OCI-LY1 (cell line): Measurements from ENCODE around the gene SPEM3.

Experiments used
- H2AFZ ChIP-seq: fragments of 200-600 bp; sonication (generic), shearing (Covaris generic); 2 replicates; pipeline ENCODE4 v1.6.0; 2014; ENCODE audit warnings: antibody characterized with exemption, mild to moderate bottlenecking, low read length
- H3F3A ChIP-seq: fragments of 200-600 bp; sonication (generic), shearing (Covaris generic); 2 replicates; pipeline ENCODE4 v1.6.0; 2014; ENCODE audit warnings: mild to moderate bottlenecking, antibody characterized with exemption, low read length, moderate library complexity; ENCODE audit not compliant: insufficient read depth
- H3K27ac ChIP-seq: fragments of 200-600 bp; sonication (generic); 2 replicates; pipeline ENCODE4 v1.5.1; 2014; ENCODE audit warnings: low read length, mixed run types, mild to moderate bottlenecking, low read depth; ENCODE audit not compliant: poor library complexity, severe bottlenecking
- H3K27me3 ChIP-seq: fragments of 200-600 bp; sonication (generic); 2 replicates; pipeline ENCODE4 v1.6.0; 2014; ENCODE audit warnings: antibody characterized with exemption, mild to moderate bottlenecking, low read length, moderate library complexity; ENCODE audit not compliant: insufficient read depth
- H3K36me3 ChIP-seq: fragments of 200-600 bp; sonication (generic); 2 replicates; pipeline ENCODE4 v1.6.1; 2014; ENCODE audit warnings: mild to moderate bottlenecking, antibody characterized with exemption, low read length, moderate library complexity, mixed read lengths; ENCODE audit not compliant: insufficient read depth
- H3K4me1 ChIP-seq: fragments of 200-600 bp; sonication (generic); 2 replicates; pipeline ENCODE4 v1.5.1; 2014; ENCODE audit warnings: mild to moderate bottlenecking, low read length, moderate library complexity; ENCODE audit not compliant: insufficient read depth, severe bottlenecking
- H3K4me2 ChIP-seq: fragments of 200-600 bp; sonication (generic), shearing (Covaris generic); 2 replicates; pipeline ENCODE4 v1.6.1; 2014; ENCODE audit warnings: low read length
- H3K4me3 ChIP-seq: fragments of 200-600 bp; sonication (generic); 2 replicates; pipeline ENCODE4 v1.5.1; 2014; ENCODE audit warnings: low read length, low read depth, mild to moderate bottlenecking, mixed read lengths; ENCODE audit not compliant: poor library complexity, severe bottlenecking
- H3K79me2 ChIP-seq: fragments of 200-600 bp; shearing (Covaris generic); 2 replicates; pipeline ENCODE4 v1.6.1; 2016; ENCODE audit warnings: mixed run types, low read length, mixed read lengths; ENCODE audit not compliant: insufficient read depth
- H3K9ac ChIP-seq: fragments of 200-600 bp; sonication (generic), shearing (Covaris generic); 2 replicates; pipeline ENCODE4 v1.6.1; 2014; ENCODE audit warnings: mild to moderate bottlenecking, low read length, mixed read lengths
- H3K9me2 ChIP-seq: fragments of 200-600 bp; sonication (generic), shearing (Covaris generic); 2 replicates; pipeline ENCODE4 v1.6.1; 2014; ENCODE audit warnings: low read depth, mild to moderate bottlenecking, low read length, mixed read lengths
- H3K9me3 ChIP-seq: fragments of 200-600 bp; shearing (Covaris generic); 2 replicates; pipeline ENCODE4 v1.6.1; 2014; ENCODE audit warnings: low read length, mixed read lengths
- H4K20me1 ChIP-seq: fragments of 200-600 bp; sonication (generic), shearing (Covaris generic); 2 replicates; pipeline ENCODE4 v1.6.0; 2016; ENCODE audit warnings: mild to moderate bottlenecking, low read length; ENCODE audit not compliant: insufficient read depth
- EZH2 ChIP-seq: fragments of 200-600 bp; sonication (generic), shearing (Covaris generic); IDR thresholded peaks from 2 replicates; pipeline ENCODE4 v1.8.0; 2017; ENCODE audit warnings: borderline replicate concordance, mixed run types, mild to moderate bottlenecking, antibody characterized with exemption, low read length, moderate library complexity, mixed read lengths
- TF ChIP-seq, protein P1 (sequence below): fragments of 200-600 bp; sonication (generic), shearing (Covaris generic); IDR thresholded peaks from 2 replicates; pipeline ENCODE4 v1.5.1; 2017; ENCODE audit warnings: mild to moderate bottlenecking, antibody characterized with exemption, low read length, moderate library complexity, mixed read lengths

The SPEM3 gene

DNA sequence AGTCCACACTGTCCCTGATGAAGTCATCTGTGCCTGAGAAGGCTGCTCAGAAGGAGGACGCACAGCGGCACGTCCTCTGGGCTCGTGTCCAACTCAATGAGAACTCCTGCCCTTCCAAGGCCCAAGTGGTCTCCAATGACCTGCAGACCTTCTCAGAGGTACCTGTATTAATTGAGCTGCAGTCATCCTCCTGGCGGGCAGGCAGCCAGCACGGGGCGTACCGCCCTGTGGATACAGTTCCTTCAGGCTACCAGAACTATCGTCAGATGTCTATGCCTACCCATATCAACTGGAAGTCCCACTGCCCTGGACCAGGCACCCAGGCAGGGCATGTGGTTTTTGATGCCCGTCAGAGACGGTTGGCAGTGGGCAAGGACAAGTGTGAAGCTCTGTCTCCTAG, 3.6 kb downstream of the SPEM3 start:
- H3K9me2 ChIP-seq, result no peaks in the 10 kb centered on the region
- H3K4me1 ChIP-seq, result peaks cover 11% of the 10 kb centered on the region
- no peak overlapping the region for H3K9ac ChIP-seq
- H3K36me3 ChIP-seq, result no peaks in the 10 kb centered on the region
- no peak overlapping the region for H3K4me3 ChIP-seq
- H2AFZ ChIP-seq, result no peak overlapping the region
- TF ChIP-seq, protein P1, sequence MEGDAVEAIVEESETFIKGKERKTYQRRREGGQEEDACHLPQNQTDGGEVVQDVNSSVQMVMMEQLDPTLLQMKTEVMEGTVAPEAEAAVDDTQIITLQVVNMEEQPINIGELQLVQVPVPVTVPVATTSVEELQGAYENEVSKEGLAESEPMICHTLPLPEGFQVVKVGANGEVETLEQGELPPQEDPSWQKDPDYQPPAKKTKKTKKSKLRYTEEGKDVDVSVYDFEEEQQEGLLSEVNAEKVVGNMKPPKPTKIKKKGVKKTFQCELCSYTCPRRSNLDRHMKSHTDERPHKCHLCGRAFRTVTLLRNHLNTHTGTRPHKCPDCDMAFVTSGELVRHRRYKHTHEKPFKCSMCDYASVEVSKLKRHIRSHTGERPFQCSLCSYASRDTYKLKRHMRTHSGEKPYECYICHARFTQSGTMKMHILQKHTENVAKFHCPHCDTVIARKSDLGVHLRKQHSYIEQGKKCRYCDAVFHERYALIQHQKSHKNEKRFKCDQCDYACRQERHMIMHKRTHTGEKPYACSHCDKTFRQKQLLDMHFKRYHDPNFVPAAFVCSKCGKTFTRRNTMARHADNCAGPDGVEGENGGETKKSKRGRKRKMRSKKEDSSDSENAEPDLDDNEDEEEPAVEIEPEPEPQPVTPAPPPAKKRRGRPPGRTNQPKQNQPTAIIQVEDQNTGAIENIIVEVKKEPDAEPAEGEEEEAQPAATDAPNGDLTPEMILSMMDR, result no peak
- no peak for TF ChIP-seq EZH2
- no peaks in the 10 kb centered on the region for H3F3A ChIP-seq
- H3K79me2 ChIP-seq, result no peaks in the 10 kb centered on the region
- H3K27ac ChIP-seq, result no peak overlapping the region
- no peaks in the 10 kb centered on the region for H3K9me3 ChIP-seq
- H4K20me1 ChIP-seq, result no peaks in the 10 kb centered on the region
- no peak overlapping the region for H3K4me2 ChIP-seq
- no peaks in the 10 kb centered on the region for H3K27me3 ChIP-seq

DNA sequence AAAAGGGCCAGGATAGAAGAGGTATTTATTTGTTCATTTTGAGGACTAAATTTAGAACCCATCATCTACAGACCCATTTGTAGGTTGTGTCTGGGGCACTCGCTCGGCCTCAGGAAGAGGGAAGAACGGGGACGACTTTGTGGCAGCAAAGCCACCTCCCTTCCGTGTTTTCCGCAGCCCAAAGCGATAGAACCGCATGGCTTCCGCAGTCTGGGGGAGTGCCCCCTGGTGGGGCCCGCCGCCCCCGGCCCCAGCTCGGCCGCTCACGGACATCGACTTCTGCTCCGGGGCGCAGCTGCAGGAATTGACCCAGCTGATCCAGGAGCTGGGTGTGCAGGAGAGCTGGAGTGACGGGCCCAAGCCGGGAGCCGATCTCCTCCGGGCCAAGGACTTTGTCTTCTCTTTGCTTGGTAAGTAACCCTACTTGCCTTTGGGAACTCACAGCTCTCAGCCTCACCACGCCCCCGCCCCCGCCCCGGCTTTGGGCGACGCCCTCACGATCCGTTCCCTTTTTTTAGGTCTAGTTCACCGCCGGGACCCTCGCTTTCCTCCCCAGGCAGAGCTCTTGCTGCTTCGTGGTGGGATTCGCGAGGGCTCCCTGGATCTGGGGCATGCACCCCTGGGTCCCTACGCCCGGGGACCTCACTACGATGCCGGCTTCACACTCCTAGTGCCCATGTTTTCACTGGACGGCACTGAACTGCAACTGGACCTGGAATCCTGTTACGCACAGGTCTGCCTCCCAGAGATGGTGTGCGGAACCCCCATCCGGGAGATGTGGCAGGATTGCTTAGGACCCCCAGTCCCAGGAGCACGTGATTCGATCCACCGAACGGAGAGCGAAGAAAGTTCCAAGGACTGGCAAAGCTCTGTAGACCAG, 7.3 kb downstream of the SPEM3 start:
- Histone ChIP-seq H3K9me3 (no peaks in the 10 kb centered on the region), H3K9me2 (no peaks in the 10 kb centered on the region), H3K27ac (peak overlapping the region; percentile 86), H3K79me2 (no peaks in the 10 kb centered on the region), H4K20me1 (no peaks in the 10 kb centered on the region), H3K36me3 (peaks cover 3% of the 10 kb centered on the region; the same call in 1 of the 2 replicates), H3K4me1 (peaks cover 47% of the 10 kb centered on the region), H3K9ac (peak overlapping the region; percentile 74), H2AFZ (no peak overlapping the region), H3K4me3 (peak overlapping the region; percentile 76), H3K4me2 (peak overlapping the region; percentile 99), H3K27me3 (peaks cover 17% of the 10 kb centered on the region), H3F3A (no peaks in the 10 kb centered on the region)
- TF ChIP-seq, protein P1, result peak; percentile 61
- TF ChIP-seq EZH2, result no peak

DNA sequence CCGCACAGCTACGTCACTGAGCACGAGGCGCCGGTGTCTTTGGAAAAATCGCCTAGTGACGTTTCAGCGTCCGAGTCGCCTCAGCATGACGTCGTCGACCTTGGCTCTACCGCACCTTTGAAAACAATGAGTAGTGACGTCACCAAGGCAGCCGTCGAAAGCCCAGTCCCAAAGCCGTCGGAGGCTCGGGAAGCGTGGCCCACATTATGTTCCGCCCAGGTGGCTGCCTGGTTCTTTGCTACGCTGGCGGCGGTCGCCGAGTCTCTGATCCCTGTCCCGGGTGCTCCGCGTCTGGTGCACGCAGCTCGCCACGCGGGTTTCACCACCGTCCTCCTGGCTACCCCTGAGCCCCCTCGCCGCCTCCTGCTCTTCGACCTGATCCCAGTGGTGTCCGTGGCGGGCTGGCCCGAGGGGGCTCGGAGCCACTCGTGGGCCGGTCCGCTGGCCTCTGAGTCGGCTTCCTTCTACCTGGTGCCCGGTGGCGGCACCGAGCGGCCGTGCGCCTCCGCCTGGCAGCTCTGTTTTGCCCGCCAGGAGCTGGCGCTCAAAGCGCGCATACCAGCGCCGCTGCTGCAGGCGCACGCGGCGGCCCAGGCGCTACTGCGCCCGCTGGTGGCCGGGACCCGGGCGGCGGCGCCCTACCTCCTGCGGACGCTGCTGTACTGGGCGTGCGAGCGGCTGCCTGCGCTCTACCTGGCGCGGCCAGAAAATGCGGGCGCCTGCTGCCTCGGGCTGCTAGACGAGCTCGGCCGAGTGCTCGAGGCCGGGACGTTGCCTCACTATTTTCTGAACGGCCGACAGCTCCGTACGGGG, 8.1 kb downstream of the SPEM3 start:
- Histone ChIP-seq H3K79me2 (no peaks in the 10 kb centered on the region), H3K36me3 (peaks cover 3% of the 10 kb centered on the region; the same call in 1 of the 2 replicates), H2AFZ (no peak overlapping the region), H3K9me3 (no peaks in the 10 kb centered on the region), H3K9me2 (no peaks in the 10 kb centered on the region), H3K9ac (peak overlapping the region; percentile 74), H3K4me2 (peak overlapping the region; percentile 99), H3K27me3 (peaks cover 17% of the 10 kb centered on the region), H3K4me3 (peak overlapping the region; percentile 76), H4K20me1 (no peaks in the 10 kb centered on the region), H3F3A (no peaks in the 10 kb centered on the region), H3K27ac (peak overlapping the region; percentile 86), H3K4me1 (peaks cover 48% of the 10 kb centered on the region)
- TF ChIP-seq, protein P1, result peak; percentile 88
- TF ChIP-seq EZH2, result no peak
